ENCODE measurements around the gene TRAPPC2. TPM values are rescaled to one million over a fixed set of nuclear protein-coding genes. Genes with fewer than 3 reads are reported as not detected.
"Not testable (repeated sequence)": the region's sequence is repeated elsewhere in the genome, so short reads cannot be mapped to it uniquely, and the experiment has no call there.

The TRAPPC2 gene
- total RNA-seq, 1 donor = 28.1 TPM

DNA sequence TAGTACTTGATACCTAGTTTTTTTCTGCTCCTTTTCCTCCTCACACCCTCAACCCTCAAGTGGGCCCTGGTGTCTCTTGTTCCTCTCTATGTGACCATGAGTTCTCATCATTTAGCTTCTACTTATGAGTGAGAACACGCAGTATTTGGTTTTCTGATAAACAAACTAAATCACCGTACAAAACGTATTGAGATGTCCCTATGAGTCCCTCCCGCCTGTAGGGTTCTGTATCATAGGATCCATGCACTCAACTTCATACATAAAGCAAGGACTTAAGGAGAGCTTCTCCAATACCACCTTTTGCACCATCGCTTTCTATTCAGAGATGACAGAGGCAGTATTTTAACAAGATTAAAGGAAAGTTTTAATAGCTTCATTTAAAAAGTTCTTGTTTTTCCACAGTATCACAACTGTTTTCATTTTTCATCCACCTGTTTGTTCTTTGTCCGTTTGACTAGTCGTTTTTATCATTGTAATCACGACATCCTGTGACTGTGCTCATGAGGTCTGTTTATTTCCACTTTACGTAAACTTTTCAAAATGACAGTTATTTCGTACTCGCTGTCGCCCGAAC, 45.9 kb downstream of the TRAPPC2 start:
- no peak for DNase-seq (ENCODE audit: low read depth)
- H3K4me3 ChIP-seq (ENCODE audit: low read depth, low read length) = peak overlapping the region; percentile 86
- TF ChIP-seq, protein P1, sequence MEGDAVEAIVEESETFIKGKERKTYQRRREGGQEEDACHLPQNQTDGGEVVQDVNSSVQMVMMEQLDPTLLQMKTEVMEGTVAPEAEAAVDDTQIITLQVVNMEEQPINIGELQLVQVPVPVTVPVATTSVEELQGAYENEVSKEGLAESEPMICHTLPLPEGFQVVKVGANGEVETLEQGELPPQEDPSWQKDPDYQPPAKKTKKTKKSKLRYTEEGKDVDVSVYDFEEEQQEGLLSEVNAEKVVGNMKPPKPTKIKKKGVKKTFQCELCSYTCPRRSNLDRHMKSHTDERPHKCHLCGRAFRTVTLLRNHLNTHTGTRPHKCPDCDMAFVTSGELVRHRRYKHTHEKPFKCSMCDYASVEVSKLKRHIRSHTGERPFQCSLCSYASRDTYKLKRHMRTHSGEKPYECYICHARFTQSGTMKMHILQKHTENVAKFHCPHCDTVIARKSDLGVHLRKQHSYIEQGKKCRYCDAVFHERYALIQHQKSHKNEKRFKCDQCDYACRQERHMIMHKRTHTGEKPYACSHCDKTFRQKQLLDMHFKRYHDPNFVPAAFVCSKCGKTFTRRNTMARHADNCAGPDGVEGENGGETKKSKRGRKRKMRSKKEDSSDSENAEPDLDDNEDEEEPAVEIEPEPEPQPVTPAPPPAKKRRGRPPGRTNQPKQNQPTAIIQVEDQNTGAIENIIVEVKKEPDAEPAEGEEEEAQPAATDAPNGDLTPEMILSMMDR (IDR thresholded peaks at IDR 0.05; ENCODE audit: insufficient read depth, low read depth, low read length) = no peak

DNA sequence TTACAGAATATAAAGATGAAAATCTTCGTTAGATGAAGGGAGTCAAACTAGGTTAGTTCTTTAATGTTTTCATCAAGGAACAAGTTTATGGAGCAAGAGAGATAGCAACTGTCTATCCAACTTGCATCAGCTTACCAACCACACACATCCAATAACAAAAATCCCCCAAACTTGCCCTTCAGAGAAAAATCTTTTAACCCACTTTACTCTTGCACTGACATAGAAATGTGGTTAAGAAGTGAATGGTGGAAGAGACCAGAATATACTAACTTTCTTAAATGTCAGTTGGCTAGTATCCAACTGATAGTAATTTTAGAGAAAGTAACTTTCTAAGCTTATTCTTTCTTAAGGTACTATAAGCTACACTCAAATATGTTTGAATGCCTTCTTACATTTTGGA, 47.2 kb downstream of the TRAPPC2 start:
- TF ChIP-seq, protein P1 (IDR thresholded peaks at IDR 0.05; ENCODE audit: insufficient read depth, low read depth, low read length) = no peak
- no peak for DNase-seq (ENCODE audit: low read depth)
- no peak overlapping the region for H3K4me3 ChIP-seq (ENCODE audit: low read depth, low read length)

DNA sequence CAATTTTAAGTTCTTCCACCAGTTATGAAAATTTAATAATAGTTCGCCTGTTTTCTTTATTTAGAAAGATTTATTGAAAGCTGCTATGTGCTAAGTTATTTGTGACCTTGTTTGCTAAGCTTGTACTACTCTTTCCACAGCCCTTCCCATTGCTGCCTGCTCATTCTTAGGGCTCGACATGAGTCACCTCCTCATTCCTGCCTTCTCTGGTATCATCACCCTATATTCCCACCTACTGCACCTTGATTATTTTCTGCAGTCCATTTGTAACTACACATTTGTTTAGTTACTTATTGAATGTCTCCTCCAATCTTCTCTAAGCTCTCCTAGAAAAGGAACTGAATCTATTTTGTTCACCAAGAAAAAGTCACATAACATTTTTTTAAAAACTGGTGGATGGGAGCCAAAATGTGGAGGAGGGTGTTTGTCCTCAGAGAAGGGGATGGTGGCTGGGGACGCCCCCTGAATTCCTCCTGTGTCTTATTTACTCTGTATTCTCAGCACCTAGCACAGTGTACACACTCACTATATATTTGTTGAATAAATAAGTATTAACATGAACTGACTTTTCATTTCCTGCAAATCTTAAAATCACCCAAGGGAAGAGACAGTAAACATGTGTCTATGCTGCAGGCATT, 49.2 kb downstream of the TRAPPC2 start:
- no peak overlapping the region for H3K4me3 ChIP-seq (ENCODE audit: low read depth, low read length)
- TF ChIP-seq, protein P1 (IDR thresholded peaks at IDR 0.05; ENCODE audit: insufficient read depth, low read depth, low read length) = no peak
- no peak for DNase-seq (ENCODE audit: low read depth)

DNA sequence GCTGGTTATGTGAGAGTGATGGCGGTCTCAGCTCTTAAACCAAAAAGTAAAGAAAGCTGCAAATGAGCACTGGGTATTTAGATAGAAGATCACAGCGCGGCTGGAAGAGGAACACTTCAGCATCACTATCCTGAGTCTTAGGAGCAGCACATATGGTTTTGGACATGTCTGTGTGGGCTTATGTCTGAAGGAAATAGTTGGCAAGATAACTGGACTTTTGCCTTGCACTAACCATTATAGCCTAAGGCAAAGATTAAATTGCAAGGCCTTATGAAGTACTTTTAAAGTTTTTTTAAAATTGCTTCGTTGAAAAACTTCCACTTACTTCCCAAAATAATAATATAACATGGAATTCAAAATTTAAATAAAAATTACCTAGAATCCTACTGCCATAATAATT, 50.1 kb downstream of the TRAPPC2 start:
- H3K4me3 ChIP-seq (ENCODE audit: low read depth, low read length) = no peak overlapping the region
- no peak for DNase-seq (ENCODE audit: low read depth)
- TF ChIP-seq, protein P1 (IDR thresholded peaks at IDR 0.05; ENCODE audit: insufficient read depth, low read depth, low read length) = no peak

DNA sequence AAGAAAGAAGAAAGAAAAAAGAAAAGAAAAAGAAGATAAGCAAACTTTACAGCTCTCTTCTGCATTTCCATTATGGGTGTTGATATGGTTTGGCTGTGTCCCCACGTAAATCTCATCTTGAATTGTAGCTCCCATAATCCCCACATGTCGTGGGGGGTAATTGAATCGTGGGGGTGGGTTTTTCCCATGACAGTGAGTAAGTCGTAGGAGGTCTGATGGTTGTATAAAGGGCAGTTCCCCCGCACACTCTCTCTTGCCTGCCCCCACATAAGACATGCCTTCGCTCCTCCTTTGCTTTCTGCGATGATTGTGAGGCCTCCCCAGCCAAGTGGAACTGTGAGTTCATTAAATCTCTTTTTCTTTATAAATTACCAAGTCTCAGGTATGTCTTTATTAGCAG, 52.8 kb downstream of the TRAPPC2 start:
- TF ChIP-seq, protein P1 (IDR thresholded peaks at IDR 0.05; ENCODE audit: insufficient read depth, low read depth, low read length) = no peak
- no peak overlapping the region for H3K4me3 ChIP-seq (ENCODE audit: low read depth, low read length)
- no peak for DNase-seq (ENCODE audit: low read depth)

DNA sequence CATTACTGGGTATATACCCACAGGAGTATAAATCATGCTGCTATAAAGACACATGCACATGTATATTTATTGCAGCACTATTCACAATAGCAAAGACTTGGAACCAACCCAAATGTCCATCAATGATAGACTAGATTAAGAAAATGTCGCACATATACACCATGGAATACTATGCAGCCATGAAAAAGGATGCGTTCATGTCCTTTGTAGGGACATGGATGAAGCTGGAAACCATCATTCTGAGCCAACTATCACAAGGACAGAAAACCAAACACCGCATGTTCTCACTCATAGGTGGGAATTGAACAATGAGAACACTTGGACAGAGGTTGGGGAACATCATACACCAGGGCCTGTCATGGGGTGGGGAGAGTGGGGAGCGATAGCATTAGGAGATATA, 54.7 kb downstream of the TRAPPC2 start:
- not testable (repeated sequence) for H3K4me3 ChIP-seq (ENCODE audit: low read depth, low read length); DNase-seq (ENCODE audit: low read depth)

DNA sequence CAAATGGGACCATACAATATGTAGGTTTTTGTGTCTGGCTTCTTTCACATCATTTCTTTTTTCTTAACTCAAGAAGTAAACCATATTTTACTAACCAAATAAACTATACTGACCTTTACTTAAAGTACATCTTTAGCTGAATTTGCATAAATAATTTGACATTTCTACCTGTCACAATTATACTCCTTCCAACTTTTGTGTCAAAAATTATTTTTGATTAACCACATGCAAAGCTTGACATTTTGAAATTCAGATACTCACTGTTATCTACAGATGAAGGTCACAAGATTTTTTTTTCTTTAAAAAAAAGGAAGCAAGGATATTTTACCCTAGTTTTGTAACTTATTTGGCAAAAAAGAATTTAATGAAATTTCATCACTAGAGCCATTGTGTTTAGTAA, 57.5 kb downstream of the TRAPPC2 start:
- DNase-seq (ENCODE audit: low read depth) = no peak
- TF ChIP-seq, protein P1 (IDR thresholded peaks at IDR 0.05; ENCODE audit: insufficient read depth, low read depth, low read length) = no peak
- no peak overlapping the region for H3K4me3 ChIP-seq (ENCODE audit: low read depth, low read length)

All from fibroblast of villous mesenchyme (primary cell).